MG63 (cell line): ENCODE data around the gene C14orf93. TPM values are rescaled to one million over a fixed set of nuclear protein-coding genes. Genes with fewer than 3 reads are reported as not detected.
"Not testable (repeated sequence)": the region's sequence is repeated elsewhere in the genome, so short reads cannot be mapped to it uniquely, and the experiment has no call there.

Experiments used
- DNase-seq: peaks from one replicate; pipeline ENCODE4 v3.0.0-alpha.2; 2020
- H3K27me3 ChIP-seq: fragments of 250-450 bp; sonication (Bioruptor Pico); 2 replicates; pipeline ENCODE4 v1.5.1; 2020; ENCODE audit warnings: mild to moderate bottlenecking, moderate library complexity
- H3K36me3 ChIP-seq: fragments of 250-450 bp; sonication (Bioruptor Pico); 2 replicates; pipeline ENCODE4 v1.5.1; 2020; ENCODE audit warnings: mild to moderate bottlenecking, moderate library complexity
- H3K4me3 ChIP-seq: fragments of 250-450 bp; sonication (Bioruptor Pico); 2 replicates; pipeline ENCODE4 v1.5.1; 2020; ENCODE audit warnings: mild to moderate bottlenecking, moderate library complexity
- H3K9me3 ChIP-seq: fragments of 250-450 bp; sonication (Bioruptor Pico); 2 replicates; pipeline ENCODE4 v1.5.1; 2020; ENCODE audit warnings: mild to moderate bottlenecking, moderate library complexity
- total RNA-seq: library from RNA; depleted of rRNA; stranded (reverse); fragments of >200 nt; shearing (Covaris generic); gene quantifications from 2 replicates; pipeline ENCODE4 v1.2.3, GENCODE V29; 2014; ENCODE audit warnings: low replicate concordance; rRNA removed

The C14orf93 gene
- total RNA-seq, 1 experiment from 2014 or later, result 12.3 TPM

DNA sequence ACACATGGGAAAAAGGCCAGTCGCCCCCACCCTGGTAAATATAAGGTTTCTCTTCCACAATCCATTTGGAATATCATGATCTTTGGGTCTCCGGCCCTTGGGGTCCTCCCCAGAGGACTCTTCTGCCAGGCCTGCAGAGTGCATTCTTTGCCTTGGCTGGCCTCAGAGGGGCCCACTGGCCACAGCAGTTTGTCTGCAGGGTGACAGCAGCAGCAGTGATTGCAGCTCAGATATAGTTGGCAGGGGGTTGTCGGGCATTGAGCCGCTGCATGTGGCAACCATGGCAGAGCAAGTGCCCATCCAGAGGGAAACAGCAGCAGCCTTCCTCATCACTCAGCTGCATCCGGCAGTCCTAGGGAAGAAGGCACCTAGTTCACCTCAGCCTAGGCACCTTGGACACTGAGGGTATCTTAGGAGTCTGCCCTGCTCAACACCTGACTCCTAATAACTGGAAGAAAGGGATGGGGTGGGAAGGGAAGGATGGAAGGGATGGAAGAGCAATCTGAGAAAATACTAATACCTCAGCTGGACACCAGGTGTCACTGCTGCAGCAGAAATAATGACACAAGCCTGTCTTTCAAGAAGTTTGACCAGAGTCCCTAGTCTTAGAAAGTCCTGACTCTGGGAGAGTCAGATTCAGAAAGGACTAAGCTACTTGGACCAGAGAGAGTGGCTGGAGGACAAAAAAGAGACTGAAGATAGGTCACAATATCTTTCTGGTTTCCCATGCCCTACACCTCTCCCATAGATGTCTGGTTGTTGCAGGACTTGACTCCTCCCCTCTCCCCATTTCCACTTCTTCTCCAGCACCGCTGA, 36.5 kb downstream of the C14orf93 start:
- no peaks in the 10 kb centered on the region for H3K27me3 ChIP-seq
- H3K4me3 ChIP-seq, result no peak overlapping the region
- peaks cover 66% of the 10 kb centered on the region for H3K36me3 ChIP-seq
- H3K9me3 ChIP-seq, result no peaks in the 10 kb centered on the region
- DNase-seq, result no peak

DNA sequence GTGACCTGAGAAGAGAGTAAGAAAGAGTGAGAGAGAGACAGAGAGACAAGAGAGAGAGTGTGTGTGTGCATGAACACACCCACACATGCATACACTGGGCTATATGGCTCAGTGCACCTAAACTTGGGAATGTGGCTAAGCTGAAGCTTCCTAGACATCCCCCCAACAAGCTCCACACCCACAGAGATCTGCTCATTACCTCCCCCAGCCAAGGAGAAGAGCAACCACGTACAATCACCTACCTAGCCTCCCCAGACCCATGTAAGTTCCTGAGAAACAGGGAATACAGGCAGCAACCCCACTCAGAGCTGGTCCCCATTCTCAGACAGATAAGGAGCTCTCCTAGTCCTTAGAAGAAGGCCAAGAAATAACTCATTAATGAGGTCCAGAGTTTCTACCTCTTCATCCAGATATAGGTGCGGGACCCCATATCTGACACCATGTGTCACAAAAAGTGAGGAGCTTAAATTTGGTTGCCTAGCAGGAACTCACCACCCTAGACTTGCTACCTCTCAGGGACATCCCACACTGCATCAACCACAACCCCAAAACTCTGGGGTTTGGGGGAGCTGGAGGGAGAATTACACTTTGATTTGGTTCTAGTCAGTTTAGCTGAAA, 37.5 kb downstream of the C14orf93 start:
- H3K9me3 ChIP-seq, result no peaks in the 10 kb centered on the region
- no peaks in the 10 kb centered on the region for H3K27me3 ChIP-seq
- peaks cover 60% of the 10 kb centered on the region for H3K36me3 ChIP-seq
- no peak overlapping the region for H3K4me3 ChIP-seq
- no peak for DNase-seq

DNA sequence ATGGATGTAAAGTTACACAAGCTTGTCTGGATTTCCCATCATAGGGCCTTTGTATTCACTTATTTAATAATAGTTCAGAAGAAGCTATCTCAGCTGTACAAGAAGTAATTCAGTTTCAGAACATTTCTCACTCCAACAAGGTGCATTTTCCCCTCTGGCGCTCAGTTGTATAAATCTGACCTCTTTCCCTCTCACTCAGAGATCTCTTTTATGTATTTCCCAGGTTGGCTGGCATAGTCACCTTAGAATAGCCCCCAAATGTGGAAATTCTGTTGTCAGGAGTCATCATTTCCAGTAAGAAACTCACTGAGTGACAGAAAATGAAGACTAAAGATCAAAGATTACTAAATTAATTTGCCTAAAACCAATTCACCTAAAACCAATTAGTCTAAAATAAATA, 38.8 kb downstream of the C14orf93 start:
- no peak for DNase-seq
- Histone ChIP-seq H3K9me3 (no peaks in the 10 kb centered on the region), H3K4me3 (no peak overlapping the region), H3K36me3 (peaks cover 49% of the 10 kb centered on the region), H3K27me3 (no peaks in the 10 kb centered on the region)

DNA sequence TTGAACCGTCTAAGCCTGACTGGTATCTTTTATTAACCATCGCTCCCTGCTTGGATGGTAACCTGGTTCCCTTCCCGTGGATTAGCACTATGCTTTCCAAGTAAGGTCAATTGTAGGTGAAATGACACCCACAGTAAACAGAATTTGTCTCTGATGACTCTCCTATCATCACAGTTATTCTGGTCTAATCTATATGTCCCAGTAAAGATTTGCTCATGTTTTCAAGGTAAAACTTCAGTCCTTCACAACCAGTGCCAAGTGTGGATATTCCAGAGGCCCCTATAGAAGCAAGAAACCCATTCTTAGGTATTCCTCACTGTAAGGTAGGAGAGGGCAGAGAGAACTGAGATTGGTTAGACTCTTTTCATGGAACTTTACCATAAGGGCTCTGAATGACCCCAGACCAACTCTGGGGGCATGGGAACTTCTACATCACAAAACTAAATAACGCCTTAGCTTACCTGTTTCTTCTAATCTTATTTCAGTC, 43.1 kb downstream of the C14orf93 start:
- Histone ChIP-seq H3K27me3 (no peaks in the 10 kb centered on the region), H3K9me3 (no peaks in the 10 kb centered on the region), H3K4me3 (no peak overlapping the region), H3K36me3 (peaks cover 10% of the 10 kb centered on the region)
- DNase-seq, result no peak

DNA sequence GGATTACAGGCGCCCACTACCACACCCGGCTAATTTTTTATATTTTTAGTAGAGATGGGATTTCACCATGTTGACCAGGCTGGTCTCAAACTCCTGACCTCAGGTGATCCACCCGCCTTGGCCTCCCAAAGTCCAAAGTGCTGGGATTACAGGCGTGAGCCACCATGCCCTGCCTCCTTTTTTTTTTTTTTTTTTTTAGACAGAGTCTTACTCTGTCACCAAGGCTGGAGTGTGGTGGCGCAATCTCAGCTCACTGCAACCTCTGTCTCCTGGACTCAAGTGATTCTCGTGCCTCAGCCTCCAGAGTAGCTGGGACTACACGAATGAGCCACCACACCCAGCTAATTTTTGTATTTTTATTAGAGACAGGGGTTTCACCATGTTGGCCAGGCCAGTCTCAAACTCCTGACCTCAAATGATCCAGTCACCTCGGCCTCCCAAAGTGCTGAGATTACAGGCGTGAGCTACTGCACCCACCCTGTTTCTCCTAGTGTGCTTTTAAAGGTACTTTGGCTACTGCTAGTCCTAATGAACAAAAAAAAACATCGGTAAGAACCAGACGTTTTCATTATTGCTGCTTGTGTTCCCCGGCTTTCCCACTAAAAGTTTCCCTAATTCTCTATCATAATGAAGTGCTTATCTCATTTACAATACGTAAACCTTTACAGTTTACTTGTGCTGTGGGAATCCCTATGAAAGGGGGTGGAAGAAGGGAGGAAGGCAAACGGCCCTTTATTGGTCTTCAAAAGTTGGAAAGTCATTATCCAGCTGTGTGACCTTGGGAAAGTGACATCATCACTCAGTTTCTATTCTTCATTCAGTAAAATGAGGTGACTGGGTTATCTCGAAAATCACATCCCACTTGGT, 43.8 kb downstream of the C14orf93 start:
- H3K27me3 ChIP-seq, H3K4me3 ChIP-seq, H3K36me3 ChIP-seq, DNase-seq, H3K9me3 ChIP-seq: not testable (repeated sequence)

DNA sequence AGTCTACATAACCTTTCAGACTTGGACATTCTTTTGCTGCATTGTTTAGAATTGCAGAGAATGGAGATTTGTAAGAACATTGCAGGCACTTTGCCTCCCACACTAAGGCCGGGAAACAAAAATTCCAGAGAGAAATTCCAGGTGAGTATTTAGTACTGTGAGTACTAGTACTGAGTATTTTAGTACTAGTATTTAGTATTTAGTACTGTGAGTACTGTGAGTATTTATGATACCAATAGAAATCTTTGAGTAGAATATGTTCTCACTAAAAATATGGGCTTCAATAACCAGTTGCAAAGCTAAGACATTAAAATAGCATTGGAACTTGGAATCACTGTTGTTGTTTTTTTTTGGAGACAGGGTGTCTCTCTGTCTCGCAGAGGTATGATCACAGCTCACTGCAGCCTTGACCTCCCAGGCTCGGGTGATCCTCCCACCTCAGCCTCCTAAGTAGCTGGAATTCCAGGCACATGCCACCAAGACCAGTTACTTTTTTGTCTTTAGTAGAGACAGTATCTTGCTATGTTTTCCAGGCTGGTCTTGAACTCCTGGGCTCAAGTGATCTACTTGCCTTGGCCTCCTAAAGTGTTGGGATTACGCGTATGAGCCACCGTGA, 47.8 kb downstream of the C14orf93 start:
- DNase-seq, result no peak
- Histone ChIP-seq H3K9me3 (no peaks in the 10 kb centered on the region), H3K27me3 (no peaks in the 10 kb centered on the region), H3K4me3 (no peak overlapping the region), H3K36me3 (no peaks in the 10 kb centered on the region)

DNA sequence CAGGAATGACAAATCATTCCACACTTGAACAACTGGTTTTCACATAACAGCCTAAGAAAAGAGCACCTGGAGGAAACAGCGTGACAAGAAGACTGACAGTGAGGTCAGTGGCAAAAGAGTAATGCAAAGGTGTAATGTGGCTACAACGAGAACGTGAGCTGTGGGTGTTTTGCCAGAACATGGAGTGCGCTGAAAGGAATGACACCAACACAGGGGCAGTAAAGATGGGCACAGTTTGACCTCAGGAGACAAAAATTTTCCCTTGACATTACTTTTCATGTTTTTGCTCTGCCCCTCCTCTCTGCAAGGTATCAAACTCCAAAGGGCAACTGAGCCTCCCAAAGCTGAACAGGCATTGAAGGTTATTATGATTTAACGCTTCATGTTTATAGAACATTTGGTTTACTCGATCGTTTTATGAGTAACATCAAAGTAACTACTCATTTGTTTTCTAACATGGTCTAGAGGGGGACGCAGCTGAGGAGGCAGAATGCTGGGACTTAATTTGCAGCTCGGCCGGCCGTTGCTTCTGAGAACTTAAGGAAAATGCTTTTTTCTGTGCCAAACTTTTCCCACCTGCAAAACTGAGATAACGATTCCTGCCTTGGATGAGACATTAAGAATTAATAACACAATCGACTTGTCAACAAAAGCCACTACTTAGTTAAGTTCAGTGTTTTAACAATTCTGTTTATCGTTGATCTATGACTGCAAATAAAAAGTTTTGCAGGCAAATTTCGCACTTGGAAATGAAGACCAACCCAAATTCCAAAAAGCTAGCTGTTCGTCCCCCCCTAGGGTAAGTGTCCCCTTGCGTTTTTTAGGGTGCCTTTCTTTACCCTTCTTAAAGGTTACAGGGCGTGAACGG, 54.0 kb downstream of the C14orf93 start:
- Histone ChIP-seq H3K9me3 (no peaks in the 10 kb centered on the region), H3K36me3 (peaks cover 5% of the 10 kb centered on the region; the same call in 1 of the 2 replicates), H3K27me3 (no peaks in the 10 kb centered on the region), H3K4me3 (peak overlapping the region; percentile 73)
- no peak for DNase-seq

DNA sequence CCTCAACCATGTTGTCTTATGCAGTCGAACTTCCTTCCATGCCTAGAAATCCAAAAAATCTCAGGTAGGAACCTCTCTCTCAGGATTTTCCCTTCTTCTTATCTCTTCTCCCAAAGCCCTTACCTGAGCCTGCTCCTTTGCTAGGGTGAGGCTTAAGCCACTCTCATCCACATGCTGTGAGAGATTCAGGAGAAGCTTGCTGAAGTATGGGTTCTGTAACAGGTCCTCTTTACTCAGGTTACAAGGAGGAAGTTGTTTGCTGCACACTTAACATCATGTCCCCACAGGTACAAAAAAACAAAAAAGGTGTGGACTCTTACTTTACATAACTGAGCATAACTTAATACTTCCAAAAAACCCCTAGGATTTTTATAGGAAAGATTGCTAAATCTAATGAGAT, 57.5 kb downstream of the C14orf93 start:
- Histone ChIP-seq H3K36me3 (peaks cover 5% of the 10 kb centered on the region; the same call in 1 of the 2 replicates), H3K4me3 (no peak overlapping the region), H3K27me3 (no peaks in the 10 kb centered on the region), H3K9me3 (no peaks in the 10 kb centered on the region)
- no peak for DNase-seq

DNA sequence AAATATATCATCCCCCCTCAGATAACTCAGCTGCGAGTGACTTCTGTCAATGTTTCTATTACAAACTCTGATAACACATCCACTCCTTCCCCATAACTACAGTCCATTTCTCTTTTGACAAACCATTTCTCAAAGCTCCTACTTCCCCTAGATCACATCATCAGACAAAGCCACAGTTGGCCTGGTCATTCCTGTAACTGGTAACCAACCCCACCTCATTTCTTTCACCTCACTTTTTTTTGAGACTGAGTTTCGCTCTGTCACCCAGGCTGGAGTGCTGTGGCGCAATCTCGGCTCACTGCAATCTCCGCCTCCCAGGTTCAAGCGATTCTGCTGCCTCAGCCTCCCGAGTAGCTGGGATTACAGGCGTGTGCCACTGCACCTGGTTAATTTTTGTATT, 58.1 kb downstream of the C14orf93 start:
- H3K9me3 ChIP-seq, H3K4me3 ChIP-seq, H3K27me3 ChIP-seq, H3K36me3 ChIP-seq, DNase-seq: not testable (repeated sequence)

DNA sequence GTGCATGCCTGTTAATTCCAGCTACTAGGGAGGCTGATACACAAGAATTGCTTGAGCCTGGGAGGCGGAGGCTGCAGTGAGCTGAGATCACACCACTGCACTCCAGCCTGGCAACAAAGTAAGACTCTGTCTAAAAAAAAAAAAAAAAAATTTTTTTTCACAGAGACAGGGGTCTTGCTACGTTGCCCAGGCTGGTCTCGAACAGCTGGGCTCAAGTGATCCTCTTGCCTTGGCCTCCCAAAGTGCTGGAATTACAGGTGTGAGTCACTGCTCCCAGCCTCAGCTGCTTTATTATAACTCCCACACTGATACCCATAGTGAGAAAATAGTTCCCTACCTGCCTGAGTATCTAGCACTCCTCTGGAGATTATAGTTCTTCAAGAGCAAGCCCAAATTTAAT, 64.3 kb downstream of the C14orf93 start:
- Histone ChIP-seq H3K27me3 (no peaks in the 10 kb centered on the region), H3K4me3 (no peak overlapping the region), H3K9me3 (no peaks in the 10 kb centered on the region), H3K36me3 (peaks cover 3% of the 10 kb centered on the region; the same call in 1 of the 2 replicates)
- DNase-seq, result no peak

DNA sequence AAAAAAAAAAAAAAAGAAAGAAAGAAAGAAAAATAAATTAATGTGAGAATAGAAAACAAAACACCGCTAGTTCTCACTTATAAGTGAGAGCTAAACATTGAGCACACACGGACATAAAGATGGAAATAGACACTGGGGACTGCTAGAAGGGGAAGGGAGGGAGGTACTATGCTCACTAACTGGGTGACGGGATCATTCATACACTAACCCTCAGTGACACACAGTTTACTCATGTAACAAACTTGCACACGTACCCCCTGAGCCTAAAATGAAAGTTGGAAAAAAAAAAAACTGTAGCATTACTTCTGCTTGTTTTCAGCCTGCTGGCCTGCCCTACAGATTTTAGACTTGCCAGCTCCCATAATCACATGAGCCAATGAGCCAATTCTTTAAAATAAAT, 70.3 kb downstream of the C14orf93 start:
- no peaks in the 10 kb centered on the region for H3K36me3 ChIP-seq
- DNase-seq, result no peak
- H3K9me3 ChIP-seq, result no peaks in the 10 kb centered on the region
- no peak overlapping the region for H3K4me3 ChIP-seq
- no peaks in the 10 kb centered on the region for H3K27me3 ChIP-seq

Other genes starting within 250 kb of the C14orf93 start
- gene OXA1L, start 243.5 kb downstream of the C14orf93 start, total RNA-seq, result 47.3 and 67.5 TPM in 2 replicates
- 4.0 TPM in 1 of 2 replicates, not detected in the other for gene SLC7A7, start 194.7 kb downstream of the C14orf93 start, total RNA-seq
- 22.1 and 92.8 TPM in 2 replicates for gene MRPL52, start 180.3 kb downstream of the C14orf93 start, total RNA-seq
- gene MMP14, start 173.6 kb downstream of the C14orf93 start, total RNA-seq, result 85.2 and 124 TPM in 2 replicates
- gene LRP10, start 138.4 kb downstream of the C14orf93 start, total RNA-seq, result 6.4 and 21.9 TPM in 2 replicates
- not detected in 2 replicates for gene REM2, start 126.9 kb downstream of the C14orf93 start, total RNA-seq
- 25.4 and 27.8 TPM in 2 replicates for gene RBM23, start 91.0 kb downstream of the C14orf93 start, total RNA-seq
- gene PRMT5, start 80.8 kb downstream of the C14orf93 start, total RNA-seq, result 99.2 and 100 TPM in 2 replicates
- 41.3 and 76.1 TPM in 2 replicates for gene HAUS4, start 53.1 kb downstream of the C14orf93 start, total RNA-seq
- gene AJUBA, start 27.6 kb downstream of the C14orf93 start, total RNA-seq, result 60.8 and 69.6 TPM in 2 replicates
- 170 and 273 TPM in 2 replicates for gene PSMB5, start 24.8 kb upstream of the C14orf93 start, total RNA-seq
- gene PSMB11, start 32.1 kb upstream of the C14orf93 start, total RNA-seq, result not detected in 2 replicates
- gene CDH24, start 47.4 kb upstream of the C14orf93 start, total RNA-seq, result 1.4 and 1.9 TPM in 2 replicates
- gene ACIN1, start 85.0 kb upstream of the C14orf93 start, total RNA-seq, result 39.7 and 52.2 TPM in 2 replicates
- gene C14orf119, start 85.4 kb upstream of the C14orf93 start, total RNA-seq, result 9.6 and 22.8 TPM in 2 replicates
- gene CIROP, start 94.8 kb upstream of the C14orf93 start, total RNA-seq, result not detected in 2 replicates
- not detected in 2 replicates for gene CEBPE, start 109.1 kb upstream of the C14orf93 start, total RNA-seq
- 0.13 and 8.4 TPM in 2 replicates for gene SLC7A8, start 173.5 kb upstream of the C14orf93 start, total RNA-seq
- not detected in 2 replicates for gene RNF212B, start 227.8 kb upstream of the C14orf93 start, total RNA-seq